Prostate gland (tissue), 2 donors: ENCODE results near the gene LAP3. TPM values are rescaled to one million over a fixed set of nuclear protein-coding genes. Genes with fewer than 3 reads are reported as not detected.

Experiments
- DNase-seq: peaks from one replicate; pipeline ENCODE4 v3.0.0-alpha.2; 2019; ENCODE audit warnings: low spot score
- H3K27ac ChIP-seq, 2 donors: fragments of 200-600 bp; sonication (generic); 2 replicates each; pipeline ENCODE4 v1.5.1; 2017 to 2019
- H3K27me3 ChIP-seq: fragments of 200-600 bp; sonication (generic); replicated peaks from 2 replicates; pipeline ENCODE4 v1.5.1; 2019; ENCODE audit not compliant: insufficient read depth
- H3K36me3 ChIP-seq, 2 donors: fragments of 200-600 bp; sonication (generic); 1 replicate in 1 of 2; 2 replicates in 1 of 2; pipeline versions ENCODE4 v1.5.1 to v1.8.1; 2017 to 2019
- H3K4me1 ChIP-seq: fragments of 200-600 bp; sonication (generic); replicated peaks from 2 replicates; pipeline ENCODE4 v1.5.1; 2019
- H3K4me3 ChIP-seq, 2 donors: fragments of 200-600 bp; sonication (generic); 2 replicates each; pipeline ENCODE4 v1.5.1; 2017 to 2019
- H3K9me3 ChIP-seq: fragments of 200-600 bp; sonication (generic); 2 replicates; pipeline ENCODE4 v1.5.1; 2017
- POLR2A ChIP-seq: fragments of 450-650 bp; IDR thresholded peaks from one replicate; pipeline ENCODE4 v1.6.1; 2016; ENCODE audit warnings: antibody characterized with exemption, mild to moderate bottlenecking
- POLR2AphosphoS5 ChIP-seq: sonication (generic); formaldehyde crosslinking; IDR thresholded peaks from one replicate; pipeline ENCODE4 v1.6.1; 2017; ENCODE audit warnings: antibody characterized with exemption
- WGBS: methylation state at CpG from one replicate; pipeline ENCODE4 v1.1.5; 2018; 5-methylcytosine and 5-hydroxymethylcytosine counted together
- intact Hi-C: fragments of 100-400 bp; cut with DNase I; formaldehyde crosslinking; loops from one replicate; pipeline ENCODE4 v1.14.2; 2022
- total RNA-seq, 2 donors: library from RNA; depleted of rRNA; stranded (reverse); fragments of >200 nt; gene quantifications; one replicate each; pipeline ENCODE4 v1.1.0, GENCODE V29; 2016
- TF ChIP-seq, protein P1 (sequence below), 4 experiments: fragments of 200-600 bp in 2 of 4; fragments of 450-650 bp in 2 of 4; sonication (generic) in 2 of 4; IDR thresholded peaks; 1 replicate in 3 of 4; 2 replicates in 1 of 4; pipeline ENCODE4 v1.5.1; 2016 to 2019; ENCODE audit warnings: antibody characterized with exemption in 4 of 4, mild to moderate bottlenecking in 2 of 4, moderate library complexity in 2 of 4

LAP3 gene
- total RNA-seq, 2 donors from 2014 or later = 55.8 to 98.1 TPM

GRCh38 chr4:17647176-17647806, 70.3 kb downstream of the LAP3 start:
- no peak for TF ChIP-seq POLR2AphosphoS5
- TF ChIP-seq, protein P1, sequence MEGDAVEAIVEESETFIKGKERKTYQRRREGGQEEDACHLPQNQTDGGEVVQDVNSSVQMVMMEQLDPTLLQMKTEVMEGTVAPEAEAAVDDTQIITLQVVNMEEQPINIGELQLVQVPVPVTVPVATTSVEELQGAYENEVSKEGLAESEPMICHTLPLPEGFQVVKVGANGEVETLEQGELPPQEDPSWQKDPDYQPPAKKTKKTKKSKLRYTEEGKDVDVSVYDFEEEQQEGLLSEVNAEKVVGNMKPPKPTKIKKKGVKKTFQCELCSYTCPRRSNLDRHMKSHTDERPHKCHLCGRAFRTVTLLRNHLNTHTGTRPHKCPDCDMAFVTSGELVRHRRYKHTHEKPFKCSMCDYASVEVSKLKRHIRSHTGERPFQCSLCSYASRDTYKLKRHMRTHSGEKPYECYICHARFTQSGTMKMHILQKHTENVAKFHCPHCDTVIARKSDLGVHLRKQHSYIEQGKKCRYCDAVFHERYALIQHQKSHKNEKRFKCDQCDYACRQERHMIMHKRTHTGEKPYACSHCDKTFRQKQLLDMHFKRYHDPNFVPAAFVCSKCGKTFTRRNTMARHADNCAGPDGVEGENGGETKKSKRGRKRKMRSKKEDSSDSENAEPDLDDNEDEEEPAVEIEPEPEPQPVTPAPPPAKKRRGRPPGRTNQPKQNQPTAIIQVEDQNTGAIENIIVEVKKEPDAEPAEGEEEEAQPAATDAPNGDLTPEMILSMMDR (IDR thresholded peaks at IDR 0.05) = no peak
- no peak for TF ChIP-seq POLR2A
- Histone ChIP-seq H3K4me1 (no peaks in the 10 kb centered on the region), H3K27me3 (no peaks in the 10 kb centered on the region), H3K36me3 (no peaks in the 10 kb centered on the region), H3K27ac (no peak overlapping the region), H3K9me3 (no peaks in the 10 kb centered on the region), H3K4me3 (no peak overlapping the region)
- intact Hi-C loops = no loop called here
- no peak for DNase-seq
- 83% methylated on average over 9 of the region's 9 CpGs for WGBS

GRCh38 chr4:17647927-17648326, 70.9 kb downstream of the LAP3 start:
- no peak overlapping the region for H3K27ac ChIP-seq
- no peak overlapping the region for H3K4me3 ChIP-seq
- 89% methylated on average over 5 of the region's 5 CpGs for WGBS
- no peaks in the 10 kb centered on the region for H3K9me3 ChIP-seq
- H3K36me3 ChIP-seq = no peaks in the 10 kb centered on the region
- H3K4me1 ChIP-seq = no peaks in the 10 kb centered on the region
- TF ChIP-seq POLR2A = no peak
- intact Hi-C loops = no loop called here
- DNase-seq = no peak
- no peaks in the 10 kb centered on the region for H3K27me3 ChIP-seq

- H3K4me3 ChIP-seq = no peak overlapping the region
- H3K27me3 ChIP-seq = no peaks in the 10 kb centered on the region
- DNase-seq = no peak
- H3K36me3 ChIP-seq = no peaks in the 10 kb centered on the region
- no peak overlapping the region for H3K27ac ChIP-seq
- no peaks in the 10 kb centered on the region for H3K9me3 ChIP-seq
- TF ChIP-seq POLR2A = no peak
- TF ChIP-seq, protein P1 (IDR thresholded peaks at IDR 0.05) = no peak
- TF ChIP-seq POLR2AphosphoS5 = no peak
- intact Hi-C loops = no loop called here
- no peaks in the 10 kb centered on the region for H3K4me1 ChIP-seq
- WGBS = 87% methylated on average over 2 of the region's 2 CpGs
Observed at GRCh38 chr4:17650406-17650805, 73.4 kb downstream of the LAP3 start.

GRCh38 chr4:17654701-17655100, 77.7 kb downstream of the LAP3 start:
- no peaks in the 10 kb centered on the region for H3K9me3 ChIP-seq
- no peaks in the 10 kb centered on the region for H3K4me1 ChIP-seq
- no peak for DNase-seq
- intact Hi-C loops = no loop called here
- 74% methylated on average over 8 of the region's 8 CpGs for WGBS
- no peaks in the 10 kb centered on the region for H3K36me3 ChIP-seq
- no peaks in the 10 kb centered on the region for H3K27me3 ChIP-seq
- TF ChIP-seq, protein P1 (IDR thresholded peaks at IDR 0.05) = no peak
- TF ChIP-seq POLR2A (no peak), POLR2AphosphoS5 (no peak)
- no peak overlapping the region for H3K27ac ChIP-seq
- no peak overlapping the region for H3K4me3 ChIP-seq

DNA sequence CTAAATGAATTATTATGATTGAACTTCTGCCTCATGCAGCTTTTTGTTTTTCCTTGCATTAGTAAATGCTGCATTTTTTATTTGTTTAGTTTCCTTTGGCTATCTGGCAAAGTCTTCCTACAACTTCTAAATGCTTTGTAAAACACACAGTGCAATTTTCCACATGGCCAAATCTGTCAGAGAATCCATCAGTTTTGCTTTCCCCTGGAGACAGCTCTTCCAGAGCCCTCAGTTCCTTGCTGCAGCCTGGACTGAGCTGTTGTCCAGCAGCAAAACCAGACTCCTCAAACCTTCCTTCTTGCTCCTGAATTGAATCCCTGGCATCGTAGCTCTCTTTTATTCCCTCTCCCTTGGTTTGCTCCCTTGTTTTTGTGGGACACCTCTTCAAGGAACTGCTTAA, 80.1 kb downstream of the LAP3 start:
- TF ChIP-seq, protein P1 (IDR thresholded peaks at IDR 0.05) = no peak
- TF ChIP-seq POLR2AphosphoS5 (no peak), POLR2A (no peak)
- Histone ChIP-seq H3K27me3 (no peaks in the 10 kb centered on the region), H3K4me3 (no peak overlapping the region), H3K36me3 (no peaks in the 10 kb centered on the region), H3K27ac (no peak overlapping the region), H3K4me1 (no peaks in the 10 kb centered on the region), H3K9me3 (no peaks in the 10 kb centered on the region)
- no peak for DNase-seq
- intact Hi-C loops = no loop called here
- 83% methylated on average over 1 of the region's 1 CpG for WGBS

Other genes starting within 250 kb of the LAP3 start
- gene QDPR, start 65.1 kb upstream of the LAP3 start, total RNA-seq = 10 to 100 TPM; 11.4 to 18.9 TPM
- gene CLRN2, start 62.0 kb upstream of the LAP3 start, total RNA-seq = not detected
- gene MED28, start 37.4 kb downstream of the LAP3 start, total RNA-seq = 10 to 100 TPM; 17.2 to 21.3 TPM
- under 1 TPM; 0.09 to 0.34 TPM for gene FAM184B, start 204.4 kb downstream of the LAP3 start, total RNA-seq
- gene DCAF16, start 233.6 kb downstream of the LAP3 start, total RNA-seq = 10 to 100 TPM; 33.0 to 44.0 TPM
- gene NCAPG, start 233.8 kb downstream of the LAP3 start, total RNA-seq = 1 to 10 TPM in 1 of 2 donors, under 1 TPM in 1; 0.96 to 4.7 TPM